ENCODE measurements around the gene PPP1R18.

DNA sequence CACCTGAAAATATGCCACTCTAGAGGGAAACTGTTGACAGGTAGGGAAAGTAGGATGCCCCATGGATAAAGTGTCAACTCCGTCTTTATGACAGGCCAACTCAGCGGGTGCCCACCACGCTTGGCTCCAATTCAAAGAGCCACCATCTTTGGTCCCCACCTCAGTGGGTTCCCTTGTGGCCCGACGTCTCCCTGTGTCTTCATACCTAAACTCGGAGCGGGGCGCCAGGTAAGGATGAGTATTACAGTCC is 30.4 kb upstream of the PPP1R18 start:
- TF ChIP-seq CTCF (IDR thresholded peaks at IDR 0.05; ENCODE audit: poor library complexity) (no peak), EZH2 (IDR thresholded peaks at IDR 0.05; ENCODE audit: borderline replicate concordance) (no peak), EZH2phosphoT487 (IDR thresholded peaks at IDR 0.05; ENCODE audit: low read depth, severe bottlenecking, unreplicated experiment) (no peak)

All from hepatocyte (in vitro differentiated cells).